ENCODE results near the gene LYPD6. TPM values are rescaled to one million over a fixed set of nuclear protein-coding genes. Genes with fewer than 3 reads are reported as not detected.

LYPD6 gene
- total and polyA plus RNA-seq, 4 donors = 0.15 to 0.42 (median 0.23) TPM

DNA sequence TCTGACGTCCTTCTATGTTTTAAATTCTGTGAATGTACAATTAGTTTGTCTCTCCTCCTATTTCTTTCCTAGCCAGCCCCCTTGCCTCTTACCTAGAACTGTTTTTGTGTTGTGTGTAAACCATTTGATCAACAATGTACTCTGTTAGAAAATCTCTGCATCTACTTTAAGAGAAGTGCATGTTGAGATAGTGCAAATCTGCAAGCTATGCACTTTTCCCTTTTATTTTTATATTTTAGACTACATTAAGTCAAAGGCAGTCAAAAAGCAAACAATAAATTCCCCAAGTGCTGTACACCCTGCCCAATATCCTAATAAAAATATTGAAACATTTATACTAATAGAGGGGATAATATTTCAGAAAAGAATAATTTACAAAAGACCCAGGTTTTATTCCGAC lies 13.7 kb downstream of the LYPD6 start:
- H3K27me3 ChIP-seq (ENCODE audit: control insufficient read depth in 4 of 4, insufficient read depth in 4 of 4, low read length in 3 of 4) = no peaks in the 10 kb centered on the region
- H3K4me3 ChIP-seq (ENCODE audit: low read depth in 1 of 3, low read length in 3 of 3) = no peak overlapping the region
- WGBS = 92% methylated on average over 2 of the region's 2 CpGs
- no peak overlapping the region for H3K9ac ChIP-seq (ENCODE audit: low read depth in 1 of 2, low read length in 2 of 2)
- no peak for DNase-seq (ENCODE audit: low spot score)
- H3K27ac ChIP-seq (ENCODE audit: low read depth in 1 of 2, low read length in 2 of 2) = no peak overlapping the region
- no peak for TF ChIP-seq RXRA (IDR thresholded peaks at IDR 0.05)
- H3K36me3 ChIP-seq (ENCODE audit: control insufficient read depth in 4 of 4, insufficient read depth in 3 of 4, low read depth in 1 of 4, low read length in 3 of 4) = no peaks in the 10 kb centered on the region
- no peaks in the 10 kb centered on the region for H3K9me3 ChIP-seq (ENCODE audit: control insufficient read depth in 4 of 4, low read length in 3 of 4)
- no peaks in the 10 kb centered on the region for H3K4me1 ChIP-seq (ENCODE audit: control insufficient read depth in 4 of 4, insufficient read depth in 4 of 4, low read length in 3 of 4)

- WGBS = 74% methylated on average over 2 of the region's 2 CpGs
- H3K27ac ChIP-seq (ENCODE audit: low read depth in 1 of 2, low read length in 2 of 2) = no peak overlapping the region
- H3K4me1 ChIP-seq (ENCODE audit: control insufficient read depth in 4 of 4, insufficient read depth in 4 of 4, low read length in 3 of 4) = no peaks in the 10 kb centered on the region
- no peak for TF ChIP-seq FOXA2 (IDR thresholded peaks at IDR 0.05)
- no peak for TF ChIP-seq GABPA (IDR thresholded peaks at IDR 0.05 in 1 of 2, conservative IDR thresholded peaks at IDR 0.05 in 1 of 2)
- TF ChIP-seq HNF4A (conservative IDR thresholded peaks at IDR 0.05) = no peak
- no peak for TF ChIP-seq RAD21 (IDR thresholded peaks at IDR 0.05)
- TF ChIP-seq EGR1 (IDR thresholded peaks at IDR 0.05; ENCODE audit: low read depth in 2 of 2) = no peak
- TF ChIP-seq MAX (IDR thresholded peaks at IDR 0.05) = no peak
- TF ChIP-seq RXRA (IDR thresholded peaks at IDR 0.05) = no peak
- TF ChIP-seq, protein P1, sequence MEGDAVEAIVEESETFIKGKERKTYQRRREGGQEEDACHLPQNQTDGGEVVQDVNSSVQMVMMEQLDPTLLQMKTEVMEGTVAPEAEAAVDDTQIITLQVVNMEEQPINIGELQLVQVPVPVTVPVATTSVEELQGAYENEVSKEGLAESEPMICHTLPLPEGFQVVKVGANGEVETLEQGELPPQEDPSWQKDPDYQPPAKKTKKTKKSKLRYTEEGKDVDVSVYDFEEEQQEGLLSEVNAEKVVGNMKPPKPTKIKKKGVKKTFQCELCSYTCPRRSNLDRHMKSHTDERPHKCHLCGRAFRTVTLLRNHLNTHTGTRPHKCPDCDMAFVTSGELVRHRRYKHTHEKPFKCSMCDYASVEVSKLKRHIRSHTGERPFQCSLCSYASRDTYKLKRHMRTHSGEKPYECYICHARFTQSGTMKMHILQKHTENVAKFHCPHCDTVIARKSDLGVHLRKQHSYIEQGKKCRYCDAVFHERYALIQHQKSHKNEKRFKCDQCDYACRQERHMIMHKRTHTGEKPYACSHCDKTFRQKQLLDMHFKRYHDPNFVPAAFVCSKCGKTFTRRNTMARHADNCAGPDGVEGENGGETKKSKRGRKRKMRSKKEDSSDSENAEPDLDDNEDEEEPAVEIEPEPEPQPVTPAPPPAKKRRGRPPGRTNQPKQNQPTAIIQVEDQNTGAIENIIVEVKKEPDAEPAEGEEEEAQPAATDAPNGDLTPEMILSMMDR (IDR thresholded peaks at IDR 0.05; ENCODE audit: low read depth, low read length, missing input control) = no peak
- no peak for TF ChIP-seq TAF1 (conservative IDR thresholded peaks at IDR 0.05)
- TF ChIP-seq NR2F2 (IDR thresholded peaks at IDR 0.05) = no peak
- no peak for TF ChIP-seq HNF4G (IDR thresholded peaks at IDR 0.05)
- TF ChIP-seq YY1 (IDR thresholded peaks at IDR 0.05) = no peak
- no peak for TF ChIP-seq ATF3 (IDR thresholded peaks at IDR 0.05)
- TF ChIP-seq FOXA1 (IDR thresholded peaks at IDR 0.05) = no peak
- TF ChIP-seq SP1 (IDR thresholded peaks at IDR 0.05) = no peak
- TF ChIP-seq, protein P2, sequence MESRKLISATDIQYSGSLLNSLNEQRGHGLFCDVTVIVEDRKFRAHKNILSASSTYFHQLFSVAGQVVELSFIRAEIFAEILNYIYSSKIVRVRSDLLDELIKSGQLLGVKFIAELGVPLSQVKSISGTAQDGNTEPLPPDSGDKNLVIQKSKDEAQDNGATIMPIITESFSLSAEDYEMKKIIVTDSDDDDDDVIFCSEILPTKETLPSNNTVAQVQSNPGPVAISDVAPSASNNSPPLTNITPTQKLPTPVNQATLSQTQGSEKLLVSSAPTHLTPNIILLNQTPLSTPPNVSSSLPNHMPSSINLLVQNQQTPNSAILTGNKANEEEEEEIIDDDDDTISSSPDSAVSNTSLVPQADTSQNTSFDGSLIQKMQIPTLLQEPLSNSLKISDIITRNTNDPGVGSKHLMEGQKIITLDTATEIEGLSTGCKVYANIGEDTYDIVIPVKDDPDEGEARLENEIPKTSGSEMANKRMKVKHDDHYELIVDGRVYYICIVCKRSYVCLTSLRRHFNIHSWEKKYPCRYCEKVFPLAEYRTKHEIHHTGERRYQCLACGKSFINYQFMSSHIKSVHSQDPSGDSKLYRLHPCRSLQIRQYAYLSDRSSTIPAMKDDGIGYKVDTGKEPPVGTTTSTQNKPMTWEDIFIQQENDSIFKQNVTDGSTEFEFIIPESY (IDR thresholded peaks at IDR 0.05) = no peak
- TF ChIP-seq REST (IDR thresholded peaks at IDR 0.05) = no peak
- no peak for TF ChIP-seq JUND (IDR thresholded peaks at IDR 0.05)
- no peak for DNase-seq (ENCODE audit: low spot score)
- no peak overlapping the region for H3K4me3 ChIP-seq (ENCODE audit: low read depth in 1 of 3, low read length in 3 of 3)
- no peak overlapping the region for H3K9ac ChIP-seq (ENCODE audit: low read depth in 1 of 2, low read length in 2 of 2)
- no peaks in the 10 kb centered on the region for H3K9me3 ChIP-seq (ENCODE audit: control insufficient read depth in 4 of 4, low read length in 3 of 4)
- no peaks in the 10 kb centered on the region for H3K36me3 ChIP-seq (ENCODE audit: control insufficient read depth in 4 of 4, insufficient read depth in 3 of 4, low read depth in 1 of 4, low read length in 3 of 4)
- no peaks in the 10 kb centered on the region for H3K27me3 ChIP-seq (ENCODE audit: control insufficient read depth in 4 of 4, insufficient read depth in 4 of 4, low read length in 3 of 4)
Measured at GRCh38 chr2:149346272-149346671, 15.9 kb downstream of the LYPD6 start.

Measured in liver (tissue), 9 donors.